HUES64 (cell line): ENCODE data around the gene LRRC4C.

Experiments
- H3K27ac ChIP-seq: 2 replicates; pipeline ENCODE4 v1.7.0; 2013; ENCODE audit warnings: low read depth, low read length, inconsistent platforms
- H3K27me3 ChIP-seq: 2 replicates; pipeline ENCODE4 v1.6.1; 2013; ENCODE audit warnings: mild to moderate bottlenecking, low read length; ENCODE audit not compliant: insufficient read depth
- H3K36me3 ChIP-seq: 2 replicates; pipeline ENCODE4 v1.6.1; 2013; ENCODE audit warnings: mild to moderate bottlenecking, low read length; ENCODE audit not compliant: insufficient read depth
- H3K4me1 ChIP-seq: 2 replicates; pipeline ENCODE4 v1.6.1; 2013; ENCODE audit warnings: mild to moderate bottlenecking, low read length, moderate library complexity; ENCODE audit not compliant: insufficient read depth
- H3K4me3 ChIP-seq: 2 replicates; pipeline ENCODE4 v1.5.1; 2013; ENCODE audit warnings: mild to moderate bottlenecking, low read length, moderate library complexity
- H3K9ac ChIP-seq: 2 replicates; pipeline ENCODE4 v1.6.1; 2013; ENCODE audit warnings: mild to moderate bottlenecking, low read depth, low read length
- H3K9me3 ChIP-seq: 2 replicates; pipeline ENCODE4 v1.6.1; 2013; ENCODE audit warnings: low read depth, low read length; ENCODE audit not compliant: insufficient read depth
- WGBS: fragments of 150-250, 120-280 bp; methylation state at CpG from one replicate; pipeline ENCODE4 v1.1.7; 2013; ENCODE audit warnings: missing lambda C conversion rate; 5-methylcytosine and 5-hydroxymethylcytosine counted together

LRRC4C gene

DNA sequence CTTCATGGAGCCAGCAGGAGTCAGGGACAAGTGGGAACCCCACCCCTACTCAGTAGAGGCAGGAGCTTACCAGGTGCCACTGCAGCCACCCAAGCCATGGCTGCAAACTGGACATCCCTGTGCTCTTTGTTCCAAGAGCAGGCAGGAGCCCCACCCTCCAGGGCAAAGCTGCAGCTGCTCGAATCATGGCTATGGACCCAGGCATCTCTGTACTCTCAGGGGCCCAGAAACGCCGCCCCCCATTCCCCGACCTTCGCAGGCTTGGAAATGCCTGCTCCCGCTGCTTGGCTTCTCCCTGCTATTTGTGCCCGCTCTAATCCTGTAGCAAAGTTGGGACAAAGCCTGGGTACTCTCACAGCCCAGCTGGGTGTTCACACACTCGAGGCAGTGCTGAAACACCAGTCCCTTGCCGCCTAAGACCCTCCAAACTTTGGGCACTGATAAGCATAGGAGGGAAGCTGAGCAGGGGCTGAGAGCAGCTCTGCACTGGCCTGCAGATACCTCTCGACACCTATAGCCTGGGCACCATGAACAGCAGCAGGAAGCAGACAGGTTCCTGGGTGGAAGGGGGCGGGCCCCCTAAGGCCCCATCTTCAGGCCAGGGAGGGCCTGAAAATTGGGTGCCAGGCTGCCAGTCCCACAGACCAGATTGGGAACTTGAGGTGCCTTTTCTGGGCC is 402.4 kb downstream of the LRRC4C start:
- Histone ChIP-seq H3K27ac (no peak overlapping the region), H3K36me3 (no peaks in the 10 kb centered on the region), H3K4me1 (peaks cover 4% of the 10 kb centered on the region; the same call in 1 of the 2 replicates), H3K9me3 (no peaks in the 10 kb centered on the region), H3K27me3 (no peaks in the 10 kb centered on the region), H3K4me3 (no peak overlapping the region), H3K9ac (no peak overlapping the region)
- 91% methylated on average over 11 of the region's 11 CpGs for WGBS

DNA sequence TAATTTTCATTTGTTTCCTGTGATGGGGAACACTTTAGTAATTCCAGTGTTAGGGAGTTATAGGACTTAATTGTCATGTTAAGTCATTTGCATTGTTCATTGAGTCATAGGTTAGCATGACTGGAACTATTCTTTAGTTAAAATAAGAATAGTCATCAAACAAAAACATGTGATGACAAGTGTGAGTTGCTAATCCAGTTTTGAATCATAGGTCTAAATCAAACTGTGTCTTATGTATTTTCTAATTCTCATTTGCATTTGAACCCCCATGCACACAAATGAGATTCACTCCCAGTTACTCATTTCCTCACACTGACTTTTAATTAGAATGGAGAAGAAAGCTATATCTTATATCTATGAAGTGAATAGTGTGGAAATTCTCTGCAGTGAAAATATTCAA is 405.6 kb downstream of the LRRC4C start:
- Histone ChIP-seq H3K4me1 (peaks cover 4% of the 10 kb centered on the region; the same call in 1 of the 2 replicates), H3K27me3 (no peaks in the 10 kb centered on the region), H3K9me3 (no peaks in the 10 kb centered on the region), H3K27ac (no peak overlapping the region), H3K36me3 (no peaks in the 10 kb centered on the region), H3K9ac (no peak overlapping the region), H3K4me3 (no peak overlapping the region)

DNA sequence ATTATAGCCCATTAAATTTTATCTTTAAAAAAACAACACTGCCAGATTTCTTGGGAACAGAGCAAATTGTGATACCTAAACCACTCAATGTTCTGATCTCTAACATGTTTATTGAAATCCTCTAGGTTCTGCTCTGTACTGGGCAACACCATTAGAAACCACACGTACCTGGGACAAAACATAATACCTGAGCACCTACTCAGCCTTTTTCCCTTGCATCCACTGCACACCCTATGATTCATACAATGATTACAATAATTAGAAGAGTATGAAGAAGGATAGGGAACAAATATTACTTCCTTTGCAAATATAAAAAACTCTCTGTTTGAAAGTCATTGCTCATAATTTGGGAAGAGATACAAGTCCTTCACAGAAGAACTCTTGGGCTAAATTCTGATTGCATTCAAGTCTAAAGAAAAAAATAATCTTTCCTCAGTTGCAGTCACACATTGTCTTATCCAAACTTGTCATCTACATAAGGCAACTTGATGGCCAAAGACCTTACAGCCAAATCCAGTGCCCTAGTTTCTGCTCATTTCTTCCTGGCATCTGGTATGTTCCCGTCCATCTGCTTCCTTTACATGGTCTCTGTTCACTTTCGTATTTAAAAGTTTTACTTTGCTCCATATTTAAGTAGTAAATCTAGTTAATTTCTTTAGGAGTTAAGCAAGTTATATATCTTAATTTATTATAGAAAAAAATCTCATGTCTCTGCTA is 407.4 kb downstream of the LRRC4C start:
- Histone ChIP-seq H3K36me3 (no peaks in the 10 kb centered on the region), H3K27me3 (no peaks in the 10 kb centered on the region), H3K9me3 (no peaks in the 10 kb centered on the region), H3K4me3 (no peak overlapping the region), H3K27ac (no peak overlapping the region), H3K9ac (no peak overlapping the region), H3K4me1 (peaks cover 4% of the 10 kb centered on the region; the same call in 1 of the 2 replicates)
- WGBS = 96% methylated on average over 2 of the region's 3 CpGs

DNA sequence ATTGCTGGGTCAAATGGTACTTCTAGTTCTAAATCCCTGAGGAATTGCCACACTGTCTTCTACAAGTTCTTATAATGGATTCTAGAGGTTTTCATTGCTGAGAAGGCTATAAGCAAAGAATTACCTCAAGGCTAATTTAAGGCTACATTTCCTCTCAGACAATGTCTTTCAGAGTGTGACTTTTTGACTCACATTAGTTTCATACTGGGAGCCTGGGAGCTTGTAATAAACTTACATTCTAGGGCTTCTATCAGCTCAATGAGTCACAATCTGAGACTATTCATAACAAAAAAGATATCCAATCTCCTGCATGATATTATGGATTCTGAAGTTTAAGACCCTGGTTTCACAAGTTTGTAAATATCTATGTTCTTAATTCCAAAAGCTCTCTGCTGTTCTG is 408.7 kb downstream of the LRRC4C start:
- H3K4me1 ChIP-seq = peaks cover 4% of the 10 kb centered on the region; the same call in 1 of the 2 replicates

DNA sequence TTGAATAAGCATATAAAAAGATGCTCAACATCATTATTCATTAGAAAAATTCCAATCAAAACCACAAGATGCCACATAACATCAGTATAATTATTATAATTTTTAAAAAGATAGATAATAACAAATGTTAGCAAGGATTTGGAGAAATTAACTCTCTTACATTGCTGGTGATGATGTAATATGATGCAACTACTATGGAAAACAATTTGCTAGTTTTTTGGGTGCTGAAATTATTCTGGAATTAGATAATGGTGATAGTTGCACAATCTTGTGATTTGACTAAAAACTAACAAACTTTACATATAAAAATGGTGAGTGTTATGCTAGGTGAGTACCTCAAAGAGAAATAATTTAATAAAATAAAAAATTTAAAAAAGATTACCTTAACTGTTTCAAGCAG is 412.2 kb downstream of the LRRC4C start:
- H3K27ac ChIP-seq = no peak overlapping the region
- no peak overlapping the region for H3K9ac ChIP-seq
- no peaks in the 10 kb centered on the region for H3K27me3 ChIP-seq
- H3K36me3 ChIP-seq = no peaks in the 10 kb centered on the region
- H3K9me3 ChIP-seq = no peaks in the 10 kb centered on the region
- H3K4me1 ChIP-seq = peaks cover 10% of the 10 kb centered on the region
- H3K4me3 ChIP-seq = no peak overlapping the region

More for the DNA sequence above, 408.7 kb downstream of the LRRC4C start:
- no peak overlapping the region for H3K9ac ChIP-seq
- H3K36me3 ChIP-seq = no peaks in the 10 kb centered on the region
- H3K27ac ChIP-seq = no peak overlapping the region
- H3K4me3 ChIP-seq = no peak overlapping the region
- H3K27me3 ChIP-seq = no peaks in the 10 kb centered on the region
- H3K9me3 ChIP-seq = no peaks in the 10 kb centered on the region

DNA sequence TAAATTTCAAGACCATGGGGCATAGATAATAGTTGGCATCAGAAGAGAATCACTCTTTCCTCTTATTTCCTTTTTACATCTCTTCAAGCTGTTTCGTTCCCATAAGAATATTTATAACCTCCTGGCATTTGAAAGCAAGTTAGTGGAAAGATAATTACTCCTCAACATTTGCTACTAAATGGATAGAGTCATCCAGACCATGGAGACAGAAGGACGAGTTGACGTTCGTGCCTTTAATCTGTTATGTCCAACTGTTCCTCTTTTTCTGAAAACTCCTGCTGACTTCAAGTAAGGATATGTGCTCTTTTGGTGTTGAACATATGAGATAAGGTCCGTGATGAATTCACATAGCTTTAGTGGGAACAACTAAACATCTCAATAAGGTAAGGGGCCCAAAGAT is 414.2 kb downstream of the LRRC4C start:
- H3K27me3 ChIP-seq = no peaks in the 10 kb centered on the region
- no peaks in the 10 kb centered on the region for H3K36me3 ChIP-seq
- WGBS = 98% methylated on average over 3 of the region's 5 CpGs
- no peak overlapping the region for H3K4me3 ChIP-seq
- no peak overlapping the region for H3K27ac ChIP-seq
- H3K9ac ChIP-seq = no peak overlapping the region
- peaks cover 10% of the 10 kb centered on the region for H3K4me1 ChIP-seq
- H3K9me3 ChIP-seq = no peaks in the 10 kb centered on the region

DNA sequence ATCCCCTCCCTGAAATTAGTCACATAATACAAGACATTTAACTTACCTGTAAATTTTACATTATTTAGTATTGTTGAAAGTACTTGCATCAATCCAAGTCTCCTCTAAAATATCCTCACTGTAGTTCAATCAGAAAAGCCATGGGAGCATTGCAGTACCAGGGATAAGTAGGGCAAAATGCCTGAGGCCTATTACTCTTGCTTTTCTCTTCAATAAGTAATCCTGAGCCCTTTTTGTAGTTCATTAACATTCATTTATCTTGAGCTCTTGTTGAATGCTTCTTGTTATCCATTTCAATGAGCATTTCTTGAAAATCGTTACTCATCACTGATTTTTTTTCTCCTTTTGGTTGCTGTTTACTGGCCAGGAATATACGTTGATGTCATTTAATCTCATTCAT is 414.7 kb downstream of the LRRC4C start:
- no peak overlapping the region for H3K4me3 ChIP-seq
- WGBS = 55% methylated on average over 1 of the region's 2 CpGs
- no peak overlapping the region for H3K9ac ChIP-seq
- H3K27ac ChIP-seq = no peak overlapping the region
- no peaks in the 10 kb centered on the region for H3K36me3 ChIP-seq
- H3K4me1 ChIP-seq = peaks cover 10% of the 10 kb centered on the region
- no peaks in the 10 kb centered on the region for H3K27me3 ChIP-seq
- H3K9me3 ChIP-seq = no peaks in the 10 kb centered on the region

DNA sequence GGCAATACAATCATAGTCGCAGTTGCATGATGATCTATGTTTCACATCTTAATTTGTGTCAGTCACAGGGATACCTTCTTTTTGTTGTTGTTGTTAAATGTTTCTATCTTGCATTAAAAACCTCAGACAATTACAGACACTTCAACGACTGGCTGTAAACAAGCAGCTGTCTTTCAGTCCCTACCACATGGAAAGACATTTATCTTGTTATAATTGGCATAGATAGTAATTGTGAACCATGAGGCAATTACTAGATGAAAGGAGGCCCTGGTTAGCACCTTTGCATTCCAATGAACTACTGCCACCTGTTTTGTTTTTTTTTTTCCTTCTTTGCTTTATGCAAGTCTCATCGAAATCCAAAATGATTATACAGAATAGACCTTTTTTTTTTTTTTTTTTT is 416.8 kb downstream of the LRRC4C start:
- H3K4me1 ChIP-seq = peaks cover 18% of the 10 kb centered on the region
- no peaks in the 10 kb centered on the region for H3K27me3 ChIP-seq
- H3K9ac ChIP-seq = no peak overlapping the region
- no peaks in the 10 kb centered on the region for H3K36me3 ChIP-seq
- H3K27ac ChIP-seq = no peak overlapping the region
- H3K4me3 ChIP-seq = no peak overlapping the region
- no peaks in the 10 kb centered on the region for H3K9me3 ChIP-seq
- 89% methylated on average over 1 of the region's 3 CpGs for WGBS

DNA sequence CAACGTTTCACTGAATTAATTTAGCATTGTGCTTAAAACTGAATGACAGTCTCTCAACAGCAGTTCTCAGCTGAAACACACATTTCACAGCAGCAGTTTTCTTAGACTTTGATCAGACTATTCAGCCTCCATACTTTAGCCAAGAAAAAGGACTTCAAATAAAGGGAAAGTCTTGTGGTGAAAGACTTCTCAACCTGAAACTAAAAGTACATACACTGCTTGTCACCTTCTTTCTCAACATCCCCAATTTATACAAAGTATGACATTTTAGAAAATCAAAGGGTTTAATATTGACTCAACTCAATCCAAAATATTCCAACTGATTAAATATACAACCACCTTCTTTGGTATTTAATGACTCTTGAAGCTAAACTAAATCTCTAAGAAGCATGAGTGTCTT is 419.0 kb downstream of the LRRC4C start:
- Histone ChIP-seq H3K27me3 (no peaks in the 10 kb centered on the region), H3K4me1 (peaks cover 18% of the 10 kb centered on the region), H3K4me3 (no peak overlapping the region), H3K36me3 (no peaks in the 10 kb centered on the region), H3K9ac (no peak overlapping the region), H3K9me3 (no peaks in the 10 kb centered on the region), H3K27ac (no peak overlapping the region)
- WGBS = 98% methylated on average over 1 of the region's 1 CpG

DNA sequence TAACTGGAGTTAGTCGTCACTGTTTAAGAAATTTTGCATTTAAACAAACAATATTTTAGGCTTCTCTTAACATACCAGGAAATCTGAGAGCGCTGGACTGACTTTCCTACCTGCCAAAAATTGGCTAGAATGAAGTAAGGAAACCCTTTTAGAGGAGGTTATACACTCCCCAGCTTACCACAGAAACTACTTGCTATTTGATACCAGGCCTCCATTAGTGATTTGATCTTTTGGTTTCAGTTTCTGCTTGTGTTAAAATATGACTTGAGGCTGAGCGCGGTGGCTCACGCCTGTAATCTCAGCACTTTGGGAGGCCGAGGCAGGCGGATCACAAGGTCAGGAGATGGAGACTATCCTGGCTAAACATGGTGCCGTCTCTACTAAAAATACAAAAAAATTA is 419.9 kb downstream of the LRRC4C start:
- Histone ChIP-seq H3K4me3 (no peak overlapping the region), H3K36me3 (no peaks in the 10 kb centered on the region), H3K9ac (no peak overlapping the region), H3K27me3 (no peaks in the 10 kb centered on the region), H3K4me1 (peaks cover 12% of the 10 kb centered on the region; the same call in 1 of the 2 replicates), H3K9me3 (no peaks in the 10 kb centered on the region), H3K27ac (no peak overlapping the region)
- WGBS = 83% methylated on average over 7 of the region's 8 CpGs

DNA sequence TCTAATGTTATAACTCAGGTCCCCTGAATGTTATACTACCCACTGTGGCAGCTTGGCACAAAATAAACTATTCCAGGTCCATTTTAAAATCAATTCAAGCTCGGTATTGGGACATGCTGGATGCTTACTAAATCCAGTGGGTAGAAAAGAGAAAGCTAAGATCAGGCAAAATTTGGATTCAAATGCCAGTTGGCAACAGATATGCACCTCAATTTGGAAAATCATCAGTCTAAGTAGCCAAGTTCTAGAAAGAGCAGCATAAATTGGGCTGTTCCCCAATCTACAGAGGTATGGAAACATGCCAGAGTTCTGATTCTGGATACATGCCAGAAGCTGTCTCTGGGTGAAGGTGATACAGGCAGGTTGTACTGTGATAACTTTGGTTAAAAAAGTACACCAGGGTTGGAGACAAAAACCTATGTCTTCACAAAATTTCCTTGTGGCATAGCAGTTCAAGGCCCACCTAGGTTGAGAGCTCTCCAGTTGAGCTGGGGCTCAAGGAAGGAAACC is 427.8 kb downstream of the LRRC4C start:
- no peak overlapping the region for H3K27ac ChIP-seq
- no peak overlapping the region for H3K4me3 ChIP-seq
- no peaks in the 10 kb centered on the region for H3K27me3 ChIP-seq
- no peak overlapping the region for H3K9ac ChIP-seq
- peaks cover 11% of the 10 kb centered on the region; the same call in 1 of the 2 replicates for H3K4me1 ChIP-seq
- 91% methylated on average over 1 of the region's 1 CpG for WGBS
- H3K36me3 ChIP-seq = no peaks in the 10 kb centered on the region
- H3K9me3 ChIP-seq = no peaks in the 10 kb centered on the region
